ENCODE results near the gene NAT10.
"Not testable (repeated sequence)": the region's sequence is repeated elsewhere in the genome, so short reads cannot be mapped to it uniquely, and the experiment has no call there.

Gene NAT10

DNA sequence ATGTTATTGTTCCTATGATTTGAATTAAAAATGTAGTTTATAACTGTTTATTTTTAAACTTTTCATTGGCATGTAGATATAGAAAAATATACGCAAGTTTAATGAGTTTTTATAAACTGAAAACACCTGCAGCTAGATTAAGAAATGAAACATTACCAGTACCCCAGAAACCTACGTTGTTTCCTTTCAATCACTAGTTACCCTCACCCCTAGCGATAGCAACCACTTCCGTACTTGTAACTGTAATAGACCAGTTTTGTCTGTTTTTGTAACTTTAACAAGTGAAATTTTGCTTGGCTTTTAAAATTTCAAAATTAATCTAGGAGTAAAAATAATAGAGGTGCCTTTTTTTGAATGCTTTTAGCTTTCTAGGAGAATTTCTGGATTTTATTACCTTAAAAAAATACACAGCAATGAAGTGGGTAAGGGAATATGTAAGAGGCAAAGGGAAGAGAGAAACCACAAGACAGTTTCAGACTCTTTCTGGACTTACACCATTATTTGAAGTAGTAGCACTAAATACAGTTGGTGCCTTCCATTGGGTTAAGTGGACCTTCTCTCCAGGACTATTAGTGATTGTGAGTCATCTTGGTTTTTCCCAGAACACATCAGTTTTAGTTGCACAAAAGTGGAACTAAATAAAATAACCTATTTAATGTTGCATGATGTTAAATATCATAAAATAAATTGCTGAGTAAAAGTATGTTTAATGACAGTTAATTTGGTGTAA is 18.7 kb upstream of the NAT10 start:
- no peaks in the 10 kb centered on the region for H3K27me3 ChIP-seq (ENCODE audit: insufficient read depth, poor library complexity, severe bottlenecking)
- no peak overlapping the region for H3K4me3 ChIP-seq (replicated peaks; ENCODE audit: insufficient read depth, low read length)
- TF ChIP-seq, protein P1, sequence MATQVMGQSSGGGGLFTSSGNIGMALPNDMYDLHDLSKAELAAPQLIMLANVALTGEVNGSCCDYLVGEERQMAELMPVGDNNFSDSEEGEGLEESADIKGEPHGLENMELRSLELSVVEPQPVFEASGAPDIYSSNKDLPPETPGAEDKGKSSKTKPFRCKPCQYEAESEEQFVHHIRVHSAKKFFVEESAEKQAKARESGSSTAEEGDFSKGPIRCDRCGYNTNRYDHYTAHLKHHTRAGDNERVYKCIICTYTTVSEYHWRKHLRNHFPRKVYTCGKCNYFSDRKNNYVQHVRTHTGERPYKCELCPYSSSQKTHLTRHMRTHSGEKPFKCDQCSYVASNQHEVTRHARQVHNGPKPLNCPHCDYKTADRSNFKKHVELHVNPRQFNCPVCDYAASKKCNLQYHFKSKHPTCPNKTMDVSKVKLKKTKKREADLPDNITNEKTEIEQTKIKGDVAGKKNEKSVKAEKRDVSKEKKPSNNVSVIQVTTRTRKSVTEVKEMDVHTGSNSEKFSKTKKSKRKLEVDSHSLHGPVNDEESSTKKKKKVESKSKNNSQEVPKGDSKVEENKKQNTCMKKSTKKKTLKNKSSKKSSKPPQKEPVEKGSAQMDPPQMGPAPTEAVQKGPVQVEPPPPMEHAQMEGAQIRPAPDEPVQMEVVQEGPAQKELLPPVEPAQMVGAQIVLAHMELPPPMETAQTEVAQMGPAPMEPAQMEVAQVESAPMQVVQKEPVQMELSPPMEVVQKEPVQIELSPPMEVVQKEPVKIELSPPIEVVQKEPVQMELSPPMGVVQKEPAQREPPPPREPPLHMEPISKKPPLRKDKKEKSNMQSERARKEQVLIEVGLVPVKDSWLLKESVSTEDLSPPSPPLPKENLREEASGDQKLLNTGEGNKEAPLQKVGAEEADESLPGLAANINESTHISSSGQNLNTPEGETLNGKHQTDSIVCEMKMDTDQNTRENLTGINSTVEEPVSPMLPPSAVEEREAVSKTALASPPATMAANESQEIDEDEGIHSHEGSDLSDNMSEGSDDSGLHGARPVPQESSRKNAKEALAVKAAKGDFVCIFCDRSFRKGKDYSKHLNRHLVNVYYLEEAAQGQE (IDR thresholded peaks at IDR 0.05; ENCODE audit: insufficient replicate concordance, low read depth) = no peak
- no peak for TF ChIP-seq SPI1 (IDR thresholded peaks at IDR 0.05; ENCODE audit: borderline replicate concordance, low read depth)
- TF ChIP-seq GABPA (IDR thresholded peaks at IDR 0.05; ENCODE audit: low read depth) = no peak
- no peak for TF ChIP-seq CTCF (IDR thresholded peaks at IDR 0.05; ENCODE audit: insufficient read depth, low read length)
- no peak for TF ChIP-seq POLR2AphosphoS5 (IDR thresholded peaks at IDR 0.05; ENCODE audit: low read depth)
- DNase-seq (ENCODE audit: low read depth in 1 of 2, low spot score in 1 of 2) = no peak
- peak overlapping the region; percentile 23; the same call in 1 of the 2 replicates for H3K27ac ChIP-seq (replicated peaks)

- TF ChIP-seq CTCF (IDR thresholded peaks at IDR 0.05; ENCODE audit: insufficient read depth, low read length) = no peak
- no peak for TF ChIP-seq GABPA (IDR thresholded peaks at IDR 0.05; ENCODE audit: low read depth)
- no peak for TF ChIP-seq POLR2AphosphoS5 (IDR thresholded peaks at IDR 0.05; ENCODE audit: low read depth)
- TF ChIP-seq, protein P1 (IDR thresholded peaks at IDR 0.05; ENCODE audit: insufficient replicate concordance, low read depth) = no peak
- no peak for TF ChIP-seq SPI1 (IDR thresholded peaks at IDR 0.05; ENCODE audit: borderline replicate concordance, low read depth)
These were observed 13.6 kb upstream of the NAT10 start for GRCh38 chr11:34091825-34092224.

DNA sequence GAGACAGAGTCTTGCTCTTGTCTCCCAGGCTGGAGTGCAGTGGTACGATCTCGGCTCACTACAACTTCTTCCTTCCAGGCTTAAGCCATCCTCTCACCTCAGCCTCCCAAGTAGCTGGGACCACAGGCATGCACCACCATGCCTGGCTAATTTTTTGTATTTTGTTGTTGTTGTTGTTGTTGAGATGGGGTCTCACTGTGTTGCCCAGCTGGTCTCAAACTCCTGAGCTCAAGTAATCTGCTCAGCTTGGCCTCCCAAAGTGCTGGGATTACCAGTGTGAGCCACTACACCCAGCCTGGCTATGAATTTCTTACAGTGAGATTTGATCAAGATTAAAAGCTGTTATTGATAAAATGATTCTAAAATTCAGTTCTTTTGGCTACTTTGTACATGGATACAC is 10.5 kb upstream of the NAT10 start:
- not testable (repeated sequence) for H3K4me3 ChIP-seq (replicated peaks; ENCODE audit: insufficient read depth, low read length); H3K27ac ChIP-seq (replicated peaks); H3K27me3 ChIP-seq (ENCODE audit: insufficient read depth, poor library complexity, severe bottlenecking); DNase-seq (ENCODE audit: low read depth in 1 of 2, low spot score in 1 of 2)

More at GRCh38 chr11:34091825-34092224, 13.6 kb upstream of the NAT10 start:
- Histone ChIP-seq H3K27me3 (ENCODE audit: insufficient read depth, poor library complexity, severe bottlenecking) (no peaks in the 10 kb centered on the region), H3K4me3 (replicated peaks; ENCODE audit: insufficient read depth, low read length) (no peak overlapping the region), H3K27ac (replicated peaks) (no peak overlapping the region)
- DNase-seq (ENCODE audit: low read depth in 1 of 2, low spot score in 1 of 2) = no peak

GRCh38 chr11:34098813-34099212 is 6.6 kb upstream of the NAT10 start:
- TF ChIP-seq SPI1 (IDR thresholded peaks at IDR 0.05; ENCODE audit: borderline replicate concordance, low read depth) = no peak
- no peak for TF ChIP-seq GABPA (IDR thresholded peaks at IDR 0.05; ENCODE audit: low read depth)
- TF ChIP-seq POLR2AphosphoS5 (IDR thresholded peaks at IDR 0.05; ENCODE audit: low read depth) = no peak
- TF ChIP-seq, protein P1 (IDR thresholded peaks at IDR 0.05; ENCODE audit: insufficient replicate concordance, low read depth) = no peak
- TF ChIP-seq CTCF (IDR thresholded peaks at IDR 0.05; ENCODE audit: insufficient read depth, low read length) = no peak
- Histone ChIP-seq H3K4me3 (replicated peaks; ENCODE audit: insufficient read depth, low read length) (no peak overlapping the region), H3K27me3 (ENCODE audit: insufficient read depth, poor library complexity, severe bottlenecking) (no peaks in the 10 kb centered on the region), H3K27ac (replicated peaks) (no peak overlapping the region)
- DNase-seq (ENCODE audit: low read depth in 1 of 2, low spot score in 1 of 2) = no peak

Measured in HL-60 (cell line).